Right renal cortex interstitium (tissue), 3 donors: Measurements from ENCODE around the gene PSMA6. TPM values are rescaled to one million over a fixed set of nuclear protein-coding genes. Genes with fewer than 3 reads are reported as not detected.

ENCODE experiments used
- DNase-seq, 3 donors: peaks; one replicate each; pipeline ENCODE4 v3.0.0-alpha.2; 2013; ENCODE audit warnings: low read depth in 3 of 3, low spot score in 2 of 3
- polyA plus RNA-seq, 3 donors: library from polyadenylated mRNA; unstranded; fragments of 120-200 nt; gene quantifications; one replicate each; pipeline ENCODE4 v1.2.1, GENCODE V29; 2013; ENCODE audit not compliant: insufficient read length in 3 of 3

Gene PSMA6
- polyA plus RNA-seq, 3 donors: 185 to 199 (median 198) TPM

DNA sequence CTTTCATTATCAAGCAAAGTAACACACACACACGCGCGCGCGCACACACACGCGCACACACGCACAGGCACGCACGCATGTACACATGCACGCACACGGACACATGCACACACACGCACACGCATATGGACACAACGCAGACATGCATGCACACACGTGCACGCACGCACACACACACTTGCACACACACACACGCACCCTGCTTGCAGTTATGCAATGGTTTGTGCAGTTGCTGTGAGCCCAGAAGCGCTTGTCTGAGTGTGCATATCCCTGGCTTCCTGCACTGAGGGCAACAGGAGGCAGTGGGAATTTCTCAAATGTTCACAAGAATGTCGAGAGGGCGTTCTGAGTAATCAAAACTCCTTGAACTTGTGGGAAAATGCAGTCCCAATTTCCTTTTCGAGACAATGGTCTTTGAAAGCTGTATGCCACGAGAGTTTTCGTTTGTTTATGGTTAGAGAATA, 70.8 kb downstream of the PSMA6 start:
- no peak for DNase-seq

DNA sequence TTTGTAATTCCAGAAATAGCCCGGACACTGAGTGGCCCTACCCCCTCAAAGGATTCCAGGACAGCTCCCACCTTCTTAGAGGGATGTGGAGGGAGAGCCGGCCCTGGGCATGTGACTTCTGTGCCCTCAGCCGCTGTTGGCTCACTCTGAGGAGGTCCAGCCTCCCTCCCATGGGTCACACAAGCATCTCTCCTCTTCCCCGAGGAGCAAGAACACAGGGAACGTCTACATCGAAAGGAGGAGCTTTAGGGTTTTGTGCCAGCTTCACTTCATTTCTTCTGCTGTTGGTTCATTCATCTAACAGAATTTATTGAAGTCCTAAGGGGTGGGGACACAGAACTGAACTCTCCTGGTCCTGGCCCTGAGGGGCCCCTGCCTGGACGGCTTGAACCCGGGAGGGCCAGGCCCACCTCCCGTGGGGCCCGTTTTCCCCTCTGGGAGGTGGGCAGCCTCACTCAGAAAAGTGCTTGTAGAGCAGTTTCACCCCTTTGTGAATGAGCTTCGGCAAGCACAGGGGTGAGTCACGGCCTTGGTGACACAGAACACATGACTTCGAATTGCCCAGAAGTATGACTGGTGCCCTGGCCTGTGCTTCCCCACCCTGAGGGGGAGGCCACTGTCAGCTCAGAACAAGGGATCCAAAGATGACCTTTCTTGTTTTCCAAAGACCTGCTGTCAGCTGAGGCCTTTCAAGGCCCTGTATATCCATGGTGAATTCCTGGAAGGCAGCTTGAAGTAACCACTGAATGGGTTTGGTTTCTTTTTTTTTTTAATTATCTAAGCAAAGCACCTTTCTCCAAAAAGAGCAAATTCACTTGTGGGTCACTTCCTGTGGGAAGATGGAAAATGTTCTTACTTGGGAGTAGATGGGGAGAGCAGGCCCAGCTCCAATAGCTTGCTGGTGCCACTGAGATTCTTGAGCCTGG, 73.2 kb downstream of the PSMA6 start:
- DNase-seq: no peak

DNA sequence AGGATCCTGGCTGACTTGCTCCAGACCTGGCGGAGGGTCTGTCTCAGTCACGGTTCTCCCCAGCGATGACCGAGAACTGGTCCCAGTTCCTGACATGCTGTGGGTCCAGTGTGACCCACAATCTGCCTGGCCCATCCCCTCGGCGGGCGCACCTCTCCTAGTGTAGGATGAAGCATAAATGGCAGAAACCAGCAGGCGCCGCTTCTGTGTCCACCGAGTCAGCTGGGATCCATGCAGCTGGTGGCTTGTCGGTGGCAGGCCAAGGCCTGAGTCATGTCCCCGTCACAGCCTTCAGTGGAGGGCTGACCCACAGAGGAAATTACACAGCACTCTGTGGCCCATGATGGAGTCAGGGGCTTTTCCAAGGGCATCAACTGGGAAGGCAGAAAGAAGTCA, 73.9 kb downstream of the PSMA6 start:
- DNase-seq: no peak

DNA sequence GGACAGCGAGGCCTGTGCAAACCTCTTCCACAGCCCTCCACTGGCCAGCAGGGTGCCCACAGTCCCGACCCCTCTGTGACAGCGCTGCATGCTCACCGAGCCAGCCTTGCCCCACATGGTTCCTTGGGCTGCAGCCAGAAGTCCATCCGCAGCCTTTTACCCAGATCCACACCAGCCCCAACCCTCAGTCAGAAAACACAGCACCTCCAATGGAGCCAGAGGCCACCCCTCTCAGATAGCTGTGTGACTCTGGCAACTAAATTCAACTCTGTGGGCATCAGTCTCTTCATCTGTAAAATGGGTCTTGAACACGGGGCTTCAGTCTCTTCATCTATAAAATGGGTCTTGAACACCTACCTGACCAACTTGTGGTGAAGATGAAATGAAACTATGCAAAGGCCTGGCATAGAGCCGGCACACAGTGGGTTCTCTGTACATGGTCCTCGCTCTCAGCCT, 74.4 kb downstream of the PSMA6 start:
- DNase-seq: no peak

DNA sequence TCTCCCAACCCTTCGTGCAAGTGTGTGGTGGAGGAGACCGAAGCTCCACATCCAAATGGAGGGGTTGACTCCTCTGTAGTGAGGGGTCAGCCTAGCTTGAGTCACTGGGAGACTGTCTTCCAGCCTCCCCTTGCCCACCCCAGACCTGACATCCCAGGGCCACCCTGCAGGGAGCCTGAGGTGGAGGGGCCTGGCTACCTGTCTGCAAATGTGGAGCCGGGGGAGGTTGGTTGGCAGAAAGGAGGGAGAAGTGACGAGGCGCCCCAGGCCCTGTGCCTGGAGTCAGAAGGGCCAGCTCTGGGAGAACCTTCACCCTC, 74.8 kb downstream of the PSMA6 start:
- DNase-seq: no peak

Other genes starting within 250 kb of the PSMA6 start
- gene FAM177A1, start 246.1 kb upstream of the PSMA6 start, polyA plus RNA-seq: 10 to 100 TPM; 59.7 to 63.2 (median 61.1) TPM
- gene PPP2R3C, start 170.4 kb upstream of the PSMA6 start, polyA plus RNA-seq: 10 to 100 TPM; 47.6 to 51.8 (median 50.2) TPM
- 10 to 100 TPM; 30.9 to 33.6 (median 33.3) TPM for gene PRORP, start 169.8 kb upstream of the PSMA6 start, polyA plus RNA-seq
- 10 to 100 TPM; 59.1 to 64.4 (median 60.6) TPM for gene NFKBIA, start 112.4 kb downstream of the PSMA6 start, polyA plus RNA-seq
- gene INSM2, start 241.8 kb downstream of the PSMA6 start, polyA plus RNA-seq: not detected